ENCODE results near the gene SCFD1.

The SCFD1 gene

DNA sequence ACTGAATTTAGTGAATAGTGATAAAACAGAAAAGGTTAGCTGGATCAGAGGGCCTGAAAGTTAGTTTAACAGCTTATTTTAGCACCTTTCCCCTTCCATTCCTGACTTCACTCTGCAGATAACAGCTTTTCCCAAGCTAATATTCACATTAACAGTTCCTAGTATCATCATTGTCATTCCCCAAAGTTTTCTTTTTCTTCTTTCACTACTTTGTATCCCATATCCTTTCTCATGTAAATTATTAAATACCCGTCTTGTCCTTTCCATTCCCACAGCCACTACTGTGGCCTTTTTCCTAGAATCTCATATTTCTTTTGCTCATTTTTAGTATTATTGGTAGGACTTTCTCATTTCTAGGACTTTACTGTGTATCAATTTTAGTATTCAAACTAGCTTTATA is 70.5 kb downstream of the SCFD1 start:
- H3K4me3 ChIP-seq (ENCODE audit: low read depth, low read length): no peak overlapping the region
- TF ChIP-seq, protein P1, sequence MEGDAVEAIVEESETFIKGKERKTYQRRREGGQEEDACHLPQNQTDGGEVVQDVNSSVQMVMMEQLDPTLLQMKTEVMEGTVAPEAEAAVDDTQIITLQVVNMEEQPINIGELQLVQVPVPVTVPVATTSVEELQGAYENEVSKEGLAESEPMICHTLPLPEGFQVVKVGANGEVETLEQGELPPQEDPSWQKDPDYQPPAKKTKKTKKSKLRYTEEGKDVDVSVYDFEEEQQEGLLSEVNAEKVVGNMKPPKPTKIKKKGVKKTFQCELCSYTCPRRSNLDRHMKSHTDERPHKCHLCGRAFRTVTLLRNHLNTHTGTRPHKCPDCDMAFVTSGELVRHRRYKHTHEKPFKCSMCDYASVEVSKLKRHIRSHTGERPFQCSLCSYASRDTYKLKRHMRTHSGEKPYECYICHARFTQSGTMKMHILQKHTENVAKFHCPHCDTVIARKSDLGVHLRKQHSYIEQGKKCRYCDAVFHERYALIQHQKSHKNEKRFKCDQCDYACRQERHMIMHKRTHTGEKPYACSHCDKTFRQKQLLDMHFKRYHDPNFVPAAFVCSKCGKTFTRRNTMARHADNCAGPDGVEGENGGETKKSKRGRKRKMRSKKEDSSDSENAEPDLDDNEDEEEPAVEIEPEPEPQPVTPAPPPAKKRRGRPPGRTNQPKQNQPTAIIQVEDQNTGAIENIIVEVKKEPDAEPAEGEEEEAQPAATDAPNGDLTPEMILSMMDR (conservative IDR thresholded peaks at IDR 0.05; ENCODE audit: low read depth, low read length): no peak

DNA sequence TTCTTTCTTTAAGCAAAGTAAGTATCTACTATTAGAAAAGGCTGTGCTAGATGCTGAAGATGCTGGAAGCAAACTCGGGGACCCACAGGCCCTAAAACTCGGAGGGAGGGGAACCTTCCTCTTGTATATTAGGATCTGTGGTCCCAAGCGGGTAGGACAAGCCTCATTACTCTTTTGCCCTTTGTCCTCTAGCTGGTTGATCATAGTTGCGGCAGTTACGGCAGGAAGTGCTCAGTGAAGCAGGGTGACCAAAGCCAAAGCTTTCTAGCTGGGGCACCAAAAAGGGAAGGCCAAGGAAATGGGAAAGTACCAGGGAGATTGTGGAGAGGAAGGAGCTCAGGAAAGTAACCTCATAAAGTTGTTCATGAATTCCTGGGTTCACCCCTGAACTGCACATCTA is 76.3 kb downstream of the SCFD1 start:
- no peak overlapping the region for H3K4me3 ChIP-seq (ENCODE audit: low read depth, low read length)
- TF ChIP-seq, protein P1 (conservative IDR thresholded peaks at IDR 0.05; ENCODE audit: low read depth, low read length): no peak
- no peak for DNase-seq (ENCODE audit: low read depth)

More for the DNA sequence above, 70.5 kb downstream of the SCFD1 start:
- no peak for DNase-seq (ENCODE audit: low read depth)

DNA sequence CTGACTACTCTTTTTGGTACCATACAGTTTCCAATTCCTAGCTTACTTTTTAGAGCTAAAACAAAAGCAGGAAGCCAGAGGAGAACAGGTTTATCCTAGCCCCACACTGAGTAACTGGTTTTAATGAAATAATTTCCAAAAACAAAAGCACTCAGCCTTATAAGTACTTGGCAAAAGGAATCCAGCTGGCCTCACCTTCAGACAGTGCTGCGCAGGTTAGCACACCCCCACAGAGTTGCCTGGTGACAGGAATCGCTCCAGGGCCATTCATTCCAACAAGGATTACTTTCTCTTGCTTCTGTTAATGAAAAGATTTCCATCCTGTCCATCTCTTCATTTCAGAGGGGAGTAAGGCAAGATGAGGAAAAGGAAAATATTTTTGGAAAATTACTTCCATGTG is 84.6 kb downstream of the SCFD1 start:
- no peak for DNase-seq (ENCODE audit: low read depth)
- H3K4me3 ChIP-seq (ENCODE audit: low read depth, low read length): no peak overlapping the region
- TF ChIP-seq, protein P1 (conservative IDR thresholded peaks at IDR 0.05; ENCODE audit: low read depth, low read length): no peak

DNA sequence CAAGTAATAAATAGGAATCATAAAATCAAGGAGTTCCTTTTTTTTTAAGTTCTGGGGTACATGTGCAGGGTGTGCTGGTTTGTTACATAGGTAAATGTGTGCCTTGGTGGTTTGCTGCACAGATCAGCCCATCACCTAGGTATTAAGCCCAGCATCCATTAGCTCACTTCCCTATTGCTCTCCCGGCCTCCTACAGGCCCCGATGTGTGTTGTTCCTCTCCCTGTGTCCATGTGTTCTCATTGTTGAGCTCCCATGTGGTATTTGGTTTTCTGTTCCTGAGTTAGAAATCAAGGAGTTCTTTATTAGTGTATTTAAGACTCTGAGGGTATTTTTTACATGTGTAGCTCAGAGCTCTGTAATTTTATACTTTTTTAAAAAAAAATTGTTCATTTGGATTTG is 86.0 kb downstream of the SCFD1 start:
- TF ChIP-seq, protein P1 (conservative IDR thresholded peaks at IDR 0.05; ENCODE audit: low read depth, low read length): no peak
- DNase-seq (ENCODE audit: low read depth): no peak
- H3K4me3 ChIP-seq (ENCODE audit: low read depth, low read length): no peak overlapping the region

GRCh38 chr14:30709201-30709600 is 87.1 kb downstream of the SCFD1 start:
- no peak overlapping the region for H3K4me3 ChIP-seq (ENCODE audit: low read depth, low read length)
- TF ChIP-seq, protein P1 (conservative IDR thresholded peaks at IDR 0.05; ENCODE audit: low read depth, low read length): no peak
- DNase-seq (ENCODE audit: low read depth): no peak

DNA sequence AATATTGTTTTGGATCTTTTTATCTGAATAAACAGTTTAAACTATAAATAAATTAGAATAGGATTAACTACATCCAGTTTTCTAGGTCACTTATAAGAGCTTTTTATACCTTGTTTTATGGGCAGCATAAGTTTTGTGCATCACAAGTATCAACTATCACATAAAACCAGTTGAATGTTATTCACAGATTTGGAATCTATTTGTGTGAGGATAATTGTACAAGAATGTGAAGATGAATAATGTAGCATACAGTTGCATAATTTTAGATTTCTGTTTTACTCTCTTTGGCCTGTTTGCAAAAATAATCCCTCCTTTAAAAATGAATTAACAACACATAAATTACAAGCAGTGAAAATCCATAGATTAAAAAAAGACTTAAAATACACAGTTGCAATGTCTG is 88.8 kb downstream of the SCFD1 start:
- TF ChIP-seq, protein P1 (conservative IDR thresholded peaks at IDR 0.05; ENCODE audit: low read depth, low read length): no peak
- no peak overlapping the region for H3K4me3 ChIP-seq (ENCODE audit: low read depth, low read length)
- DNase-seq (ENCODE audit: low read depth): peak; percentile 12

DNA sequence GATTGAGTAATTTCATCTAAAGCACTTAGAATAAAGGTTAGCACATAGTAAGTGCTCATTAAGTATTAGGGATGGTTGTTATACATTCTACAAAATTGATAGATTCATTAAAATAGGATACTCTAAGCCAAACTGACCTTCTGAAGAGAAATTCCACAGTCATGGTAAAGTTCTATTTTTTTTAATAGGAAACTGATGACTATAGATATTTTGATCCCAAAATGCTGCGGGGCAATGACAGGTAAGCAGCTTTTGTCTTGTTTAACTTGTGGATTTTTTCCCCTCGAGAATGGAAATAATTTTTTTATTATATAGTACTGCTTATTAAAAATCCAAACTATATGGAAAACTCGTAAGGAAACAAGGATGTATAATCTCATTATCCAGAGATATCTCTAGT is 97.0 kb downstream of the SCFD1 start:
- no peak for DNase-seq (ENCODE audit: low read depth)
- TF ChIP-seq, protein P1 (conservative IDR thresholded peaks at IDR 0.05; ENCODE audit: low read depth, low read length): no peak
- no peak overlapping the region for H3K4me3 ChIP-seq (ENCODE audit: low read depth, low read length)

Data from choroid plexus epithelial cell (primary cell).